Kidney epithelial cell (primary cell): ENCODE results near the gene MEOX1. TPM values are rescaled to one million over a fixed set of nuclear protein-coding genes. Genes with fewer than 3 reads are reported as not detected.

Experiments
- DNase-seq: peaks from one replicate; pipeline ENCODE4 v3.0.0-alpha.2; 2010; ENCODE audit warnings: low read depth
- H3K27me3 ChIP-seq: 2 replicates; pipeline ENCODE4 v1.6.0; 2011; ENCODE audit warnings: low read length; ENCODE audit not compliant: control insufficient read depth, insufficient read depth
- H3K36me3 ChIP-seq: 2 replicates; pipeline ENCODE4 v1.5.1; 2011; ENCODE audit warnings: low read length; ENCODE audit not compliant: control insufficient read depth, insufficient read depth
- H3K4me3 ChIP-seq: 2 replicates; pipeline ENCODE4 v1.5.1; 2011; ENCODE audit warnings: low read depth, mild to moderate bottlenecking, control low read depth, low read length
- total RNA-seq: library from RNA; depleted of rRNA; stranded (reverse); fragments of >200 nt; gene quantifications from 2 replicates; pipeline ENCODE4 v1.2.3, GENCODE V29; 2015
- TF ChIP-seq, protein P1 (sequence below): IDR thresholded peaks from 2 replicates; pipeline ENCODE4 v1.5.1; 2011; ENCODE audit warnings: mild to moderate bottlenecking, moderate library complexity, low read length, control low read depth, inconsistent platforms; ENCODE audit not compliant: insufficient read depth, poor library complexity, severe bottlenecking

The MEOX1 gene
- total RNA-seq, 1 donor from 2014 or later = 2.6 TPM

- Histone ChIP-seq H3K4me3 (no peak overlapping the region), H3K27me3 (peaks cover 6% of the 10 kb centered on the region), H3K36me3 (no peaks in the 10 kb centered on the region)
- TF ChIP-seq, protein P1, sequence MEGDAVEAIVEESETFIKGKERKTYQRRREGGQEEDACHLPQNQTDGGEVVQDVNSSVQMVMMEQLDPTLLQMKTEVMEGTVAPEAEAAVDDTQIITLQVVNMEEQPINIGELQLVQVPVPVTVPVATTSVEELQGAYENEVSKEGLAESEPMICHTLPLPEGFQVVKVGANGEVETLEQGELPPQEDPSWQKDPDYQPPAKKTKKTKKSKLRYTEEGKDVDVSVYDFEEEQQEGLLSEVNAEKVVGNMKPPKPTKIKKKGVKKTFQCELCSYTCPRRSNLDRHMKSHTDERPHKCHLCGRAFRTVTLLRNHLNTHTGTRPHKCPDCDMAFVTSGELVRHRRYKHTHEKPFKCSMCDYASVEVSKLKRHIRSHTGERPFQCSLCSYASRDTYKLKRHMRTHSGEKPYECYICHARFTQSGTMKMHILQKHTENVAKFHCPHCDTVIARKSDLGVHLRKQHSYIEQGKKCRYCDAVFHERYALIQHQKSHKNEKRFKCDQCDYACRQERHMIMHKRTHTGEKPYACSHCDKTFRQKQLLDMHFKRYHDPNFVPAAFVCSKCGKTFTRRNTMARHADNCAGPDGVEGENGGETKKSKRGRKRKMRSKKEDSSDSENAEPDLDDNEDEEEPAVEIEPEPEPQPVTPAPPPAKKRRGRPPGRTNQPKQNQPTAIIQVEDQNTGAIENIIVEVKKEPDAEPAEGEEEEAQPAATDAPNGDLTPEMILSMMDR = no peak
- no peak for DNase-seq
Measured at GRCh38 chr17:43631429-43631828, 30.3 kb downstream of the MEOX1 start.

GRCh38 chr17:43628089-43628650 lies 33.6 kb downstream of the MEOX1 start:
- TF ChIP-seq, protein P1 = no peak
- DNase-seq = no peak
- Histone ChIP-seq H3K4me3 (no peak overlapping the region), H3K27me3 (peaks cover 6% of the 10 kb centered on the region), H3K36me3 (no peaks in the 10 kb centered on the region)

DNA sequence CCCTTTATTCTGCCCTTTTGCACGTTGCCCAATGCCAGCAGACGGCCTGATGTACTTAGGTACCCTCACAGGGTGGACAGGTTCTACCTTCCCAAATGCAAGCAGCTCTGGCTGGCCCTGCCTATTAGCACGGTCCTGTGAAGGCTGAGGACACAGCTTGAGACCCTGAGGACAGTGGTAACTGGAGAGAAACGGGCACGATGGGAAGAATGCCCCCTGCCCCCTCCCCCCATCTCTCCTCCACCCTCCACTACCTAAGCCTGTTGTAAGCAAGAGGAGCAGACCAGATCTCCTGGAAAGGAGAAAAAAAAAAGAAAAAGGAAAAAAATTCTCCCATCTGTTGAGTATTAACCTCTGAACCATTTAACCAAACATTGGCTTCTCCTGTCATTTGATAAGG lies 34.1 kb downstream of the MEOX1 start:
- peaks cover 4% of the 10 kb centered on the region for H3K27me3 ChIP-seq
- TF ChIP-seq, protein P1 = no peak
- H3K36me3 ChIP-seq = no peaks in the 10 kb centered on the region
- no peak for DNase-seq
- H3K4me3 ChIP-seq = no peak overlapping the region

DNA sequence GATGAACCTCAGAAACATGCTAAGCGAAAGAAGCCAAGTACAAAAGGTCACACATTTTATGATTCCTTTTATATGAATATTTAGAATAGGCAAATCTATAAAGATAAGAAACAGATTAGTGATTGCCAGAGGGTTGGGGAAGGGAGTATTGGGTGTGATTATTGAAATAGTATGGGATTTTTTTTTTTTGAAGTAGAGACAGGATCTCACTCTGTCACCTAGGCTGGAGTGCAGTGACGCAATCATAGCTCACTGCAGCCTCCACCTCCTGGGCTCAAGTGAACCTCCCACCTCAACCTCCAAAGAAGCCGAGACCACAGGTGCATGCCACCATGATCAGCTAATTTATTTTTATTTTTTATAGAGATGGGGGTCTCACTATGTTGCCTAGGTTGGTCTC lies 35.7 kb downstream of the MEOX1 start:
- no peaks in the 10 kb centered on the region for H3K36me3 ChIP-seq
- H3K27me3 ChIP-seq = peaks cover 2% of the 10 kb centered on the region
- TF ChIP-seq, protein P1 = no peak
- no peak overlapping the region for H3K4me3 ChIP-seq
- no peak for DNase-seq

- H3K4me3 ChIP-seq = no peak overlapping the region
- TF ChIP-seq, protein P1 = no peak
- peaks cover 2% of the 10 kb centered on the region for H3K27me3 ChIP-seq
- no peak for DNase-seq
- H3K36me3 ChIP-seq = no peaks in the 10 kb centered on the region
Measured at GRCh38 chr17:43625606-43626005, 36.1 kb downstream of the MEOX1 start.

DNA sequence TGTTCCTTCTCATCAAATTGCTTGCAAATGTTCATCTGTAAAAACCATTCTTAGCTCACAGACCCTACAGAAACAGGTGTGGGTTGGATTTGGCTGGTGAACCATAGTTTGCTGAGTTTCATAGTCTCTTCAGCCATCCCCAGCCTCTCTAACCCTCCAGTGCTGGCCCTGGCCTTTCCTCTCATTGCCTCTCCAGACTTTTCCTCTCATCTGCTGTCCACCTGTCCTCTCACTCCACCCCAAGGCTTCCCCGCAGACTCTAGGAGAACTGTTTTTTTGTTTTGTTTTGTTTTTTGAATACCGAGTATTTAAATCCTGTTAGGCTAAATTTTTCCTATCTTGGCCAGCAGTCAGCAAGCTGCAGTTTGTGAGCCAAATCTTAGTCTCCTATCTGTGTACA lies 41.1 kb downstream of the MEOX1 start:
- TF ChIP-seq, protein P1 = no peak
- no peaks in the 10 kb centered on the region for H3K36me3 ChIP-seq
- no peak for DNase-seq
- H3K27me3 ChIP-seq = no peaks in the 10 kb centered on the region
- H3K4me3 ChIP-seq = no peak overlapping the region
